ENCODE data around the gene CISD3.

Gene CISD3

DNA sequence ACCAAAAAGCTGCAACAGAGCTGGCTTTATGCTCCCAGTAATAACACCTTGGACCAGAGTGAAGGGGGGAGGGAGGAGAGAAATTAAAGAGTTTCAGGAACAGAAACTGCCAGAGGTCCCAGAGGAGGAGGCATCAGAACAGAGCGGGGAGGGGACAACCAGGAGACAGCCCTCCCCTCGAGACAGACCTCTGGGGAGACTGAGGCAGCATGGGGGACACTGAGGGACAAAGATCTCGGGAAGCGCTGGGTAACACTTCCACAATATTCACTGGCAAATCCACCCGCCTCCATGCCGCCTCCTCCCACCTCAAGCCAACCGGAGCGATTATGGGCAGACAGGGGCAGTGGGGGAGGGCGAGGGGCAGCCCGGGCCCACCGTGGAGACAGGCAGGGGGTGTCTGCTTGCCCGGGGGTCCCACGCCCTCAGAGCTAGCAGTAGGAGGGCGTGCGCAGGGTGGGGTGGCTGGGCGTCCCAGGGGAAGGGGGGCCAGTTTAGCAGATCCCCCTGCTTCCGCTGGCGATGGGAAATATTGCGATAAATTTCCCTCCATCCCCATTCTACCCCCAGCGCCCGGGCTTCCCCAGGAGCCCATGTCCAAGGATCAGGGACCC lies 16.8 kb downstream of the CISD3 start:
- no peak for DNase-seq

- no peak for DNase-seq
Observed at GRCh38 chr17:38747463-38748148, 17.5 kb downstream of the CISD3 start.

DNA sequence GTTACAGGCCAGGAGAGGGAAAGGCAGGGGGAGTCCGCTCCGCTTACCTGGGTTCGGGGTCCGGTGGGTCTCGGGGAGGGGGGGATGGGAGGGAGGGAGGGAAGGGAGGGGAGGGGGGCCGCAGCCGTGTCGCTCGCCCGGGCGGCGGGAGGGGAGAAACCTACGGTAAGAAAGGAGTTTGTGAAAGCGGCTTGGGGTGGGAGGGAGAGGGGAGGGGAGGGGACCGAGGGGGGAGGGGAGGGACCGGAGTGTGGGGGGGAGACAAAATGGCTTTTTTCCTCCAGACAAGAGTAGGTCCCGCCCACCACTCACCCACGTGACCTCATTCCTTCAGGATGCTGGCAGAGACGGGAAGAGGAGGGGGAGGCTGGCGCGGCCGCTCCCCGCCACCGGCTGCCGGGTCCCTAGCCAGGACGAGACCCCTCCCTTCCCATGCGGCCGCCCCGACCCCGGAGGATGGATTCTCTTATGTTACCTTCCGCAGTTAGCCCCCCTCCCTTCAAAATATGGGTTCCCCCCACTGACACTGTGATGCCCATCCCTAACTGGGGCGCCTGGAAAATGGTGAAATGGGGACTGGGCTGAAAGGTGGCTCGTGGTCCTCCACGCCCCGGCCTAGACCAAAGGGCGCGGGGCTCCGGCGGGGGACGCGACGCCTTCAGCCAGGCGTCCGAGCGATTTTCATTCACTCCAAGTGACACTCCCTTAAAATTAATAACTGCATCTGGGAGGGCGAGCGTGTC lies 18.2 kb downstream of the CISD3 start, which contains the start of gene PCGF2:
PCGF2 (minus strand) TSS at position 188 of the 743 bp plus-strand sequence. CDS start 7,934 bp downstream, outside the sequence.
- DNase-seq = no peak

DNA sequence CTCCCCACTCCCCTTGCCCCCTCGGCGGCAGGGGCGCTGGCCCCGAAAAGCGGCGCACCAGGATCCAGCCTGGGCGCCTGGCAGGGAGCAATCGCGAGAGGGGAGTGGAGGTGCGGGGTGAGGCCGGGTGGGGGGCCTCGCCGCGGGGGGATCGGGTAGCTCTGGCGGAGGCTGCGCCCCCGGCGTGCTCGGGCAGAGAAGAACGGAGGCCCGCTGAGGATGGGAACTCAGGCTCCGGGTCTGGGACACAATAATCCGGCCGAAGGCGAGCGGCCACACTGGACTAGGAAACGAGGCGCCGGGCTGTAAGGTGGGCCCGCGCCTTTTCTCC lies 18.7 kb downstream of the CISD3 start:
- no peak for DNase-seq

- DNase-seq = peak; percentile 81
Observed at GRCh38 chr17:38749223-38750043, 19.3 kb downstream of the CISD3 start.

DNA sequence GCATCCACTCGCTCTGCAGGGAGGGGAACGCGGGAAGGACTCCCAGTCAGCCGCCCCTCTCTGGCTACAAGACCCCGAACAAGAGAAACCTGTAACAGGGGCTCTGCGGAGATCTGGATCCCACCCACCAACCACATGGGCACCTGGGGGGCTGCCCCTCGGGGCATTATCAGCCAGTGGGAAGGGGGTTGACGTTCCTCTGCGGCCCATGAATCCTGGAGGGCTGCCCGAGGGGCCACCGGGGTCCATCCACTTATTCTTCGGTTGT lies 19.8 kb downstream of the CISD3 start:
- no peak for DNase-seq

DNA sequence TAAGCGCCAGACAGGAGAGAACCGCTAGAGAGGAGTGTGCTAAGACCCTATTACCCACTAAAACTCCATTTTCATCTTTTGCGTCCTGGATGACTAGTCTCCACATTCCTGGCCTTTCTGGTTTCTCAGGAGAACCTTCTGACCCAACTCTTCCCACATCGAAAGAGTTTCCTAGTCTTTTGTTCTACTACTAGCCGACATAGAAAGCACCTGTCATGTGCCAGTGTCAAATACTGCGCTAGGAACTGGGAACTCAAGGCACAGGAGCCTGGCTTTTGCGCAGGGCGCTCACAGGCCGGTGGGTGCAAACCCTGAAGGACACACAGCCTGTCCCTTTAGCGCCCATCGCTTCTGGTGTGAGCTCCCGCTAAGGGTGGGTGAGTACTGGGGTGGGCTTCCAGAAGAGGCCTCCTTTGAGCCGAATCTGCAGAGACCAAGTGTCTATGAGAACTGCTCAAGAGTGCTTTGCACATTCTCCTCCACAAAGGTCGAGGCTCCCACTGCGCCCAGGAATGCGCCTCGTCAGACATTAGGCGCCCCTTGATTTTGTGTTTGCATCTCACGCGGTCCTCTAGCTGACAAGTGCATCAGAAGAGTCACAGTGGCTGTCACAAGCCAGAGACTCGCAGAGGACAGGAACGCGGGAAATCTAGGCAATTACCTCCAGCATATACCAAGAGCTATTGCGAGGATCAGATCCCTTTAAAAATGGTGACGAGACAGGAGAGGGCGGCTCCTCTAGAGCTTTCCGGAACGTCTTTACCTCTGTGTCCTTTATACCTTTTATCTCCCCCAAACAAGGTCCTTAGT lies 20.4 kb downstream of the CISD3 start:
- DNase-seq = no peak

DNA sequence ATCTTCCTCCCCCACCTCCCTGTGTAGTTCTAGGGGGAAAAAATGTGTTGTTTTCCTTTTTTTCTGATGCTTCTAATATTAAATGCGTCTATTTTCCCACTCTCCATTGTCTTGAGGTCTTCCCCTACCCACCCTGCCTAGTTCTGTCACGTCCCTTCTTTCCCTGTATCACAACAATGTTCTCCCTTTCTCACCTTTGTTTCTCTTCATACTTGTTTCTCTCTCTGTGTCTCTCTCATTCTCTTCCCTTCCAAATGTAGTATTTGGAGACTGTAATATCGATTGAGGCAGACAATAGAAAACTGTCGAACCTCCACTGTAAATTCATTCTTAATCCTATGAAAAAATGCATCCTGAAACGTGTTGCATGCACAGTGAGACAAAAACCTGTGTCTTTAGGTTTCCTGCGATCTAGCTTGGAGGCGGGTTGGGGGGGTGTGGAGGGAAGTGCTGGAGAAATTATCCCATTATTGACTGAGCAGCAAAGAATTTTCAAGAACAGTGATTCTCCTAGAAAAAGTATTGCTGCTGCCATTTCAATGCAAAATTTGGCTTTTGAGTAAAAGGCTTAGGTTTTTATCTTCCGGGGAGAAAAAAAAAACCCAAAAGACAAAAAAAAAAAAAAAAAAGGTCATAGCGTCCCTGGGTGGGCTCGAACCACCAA lies 21.1 kb downstream of the CISD3 start:
- DNase-seq = no peak

DNA sequence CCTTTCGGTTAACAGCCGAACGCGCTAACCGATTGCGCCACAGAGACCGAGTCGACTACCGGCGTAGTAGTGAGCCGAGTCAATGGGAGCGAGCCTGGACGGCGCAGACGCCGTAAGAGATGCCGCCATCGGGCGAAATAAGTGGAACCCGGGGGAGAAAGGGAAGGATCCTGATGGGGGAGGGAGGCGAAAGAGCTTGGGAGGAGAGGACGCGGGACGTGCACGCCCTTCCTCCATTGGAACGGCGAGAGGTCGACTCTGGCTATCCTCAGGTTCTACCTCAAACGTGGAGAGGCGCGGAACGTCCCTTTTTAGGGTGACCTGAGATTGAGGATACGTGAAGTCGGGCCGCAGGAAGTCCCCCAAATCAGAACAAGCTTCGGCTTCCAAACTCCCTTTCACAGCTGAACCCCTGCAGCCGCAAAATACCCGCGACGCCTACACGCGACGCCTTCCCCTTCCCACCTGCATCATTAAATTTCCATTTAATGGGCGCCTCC lies 21.7 kb downstream of the CISD3 start:
- no peak for DNase-seq

DNA sequence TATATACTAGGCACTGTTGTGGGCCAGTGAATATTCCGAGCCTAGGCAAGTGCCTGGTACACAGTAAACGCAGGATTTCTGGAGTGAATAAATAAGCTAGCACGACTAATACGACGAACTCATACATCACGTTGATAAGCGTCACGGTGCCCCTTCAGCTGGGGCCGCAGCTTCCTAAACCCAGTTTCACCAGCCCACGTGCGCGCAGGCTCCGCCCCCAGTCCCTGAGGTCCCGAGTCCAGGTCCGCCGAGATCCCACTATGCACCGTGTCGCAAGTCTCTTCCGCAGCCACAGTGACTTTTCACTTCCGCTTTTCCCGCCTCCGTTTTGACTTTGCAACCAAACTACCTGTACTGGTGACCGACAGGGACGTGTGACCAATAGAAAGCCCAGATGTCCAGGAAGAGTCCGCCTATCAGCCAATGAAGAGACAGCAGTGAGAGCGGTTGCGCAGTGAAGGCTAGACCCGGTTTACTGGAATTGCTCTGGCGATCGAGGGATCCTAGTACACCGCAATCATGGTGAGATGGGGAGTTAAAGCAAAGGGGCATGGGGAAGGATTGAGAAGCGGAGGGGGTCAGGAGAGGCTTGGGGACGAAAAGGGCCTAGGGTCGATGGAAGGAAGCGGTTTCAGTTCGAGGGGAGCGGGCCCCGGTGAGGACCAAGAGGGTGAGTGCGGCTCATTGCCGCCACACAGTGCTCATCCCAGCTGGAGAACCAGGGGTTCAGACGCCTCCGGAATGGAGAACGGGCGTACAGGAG lies 22.3 kb downstream of the CISD3 start, which contains the start of gene PSMB3:
PSMB3 (plus strand) TSS at position 434 of the 763 bp plus-strand sequence; CDS start at position 520, 86 bp downstream.
- no peak for DNase-seq

GRCh38 chr17:38753071-38753506 lies 22.9 kb downstream of the CISD3 start:
- no peak for DNase-seq

DNA sequence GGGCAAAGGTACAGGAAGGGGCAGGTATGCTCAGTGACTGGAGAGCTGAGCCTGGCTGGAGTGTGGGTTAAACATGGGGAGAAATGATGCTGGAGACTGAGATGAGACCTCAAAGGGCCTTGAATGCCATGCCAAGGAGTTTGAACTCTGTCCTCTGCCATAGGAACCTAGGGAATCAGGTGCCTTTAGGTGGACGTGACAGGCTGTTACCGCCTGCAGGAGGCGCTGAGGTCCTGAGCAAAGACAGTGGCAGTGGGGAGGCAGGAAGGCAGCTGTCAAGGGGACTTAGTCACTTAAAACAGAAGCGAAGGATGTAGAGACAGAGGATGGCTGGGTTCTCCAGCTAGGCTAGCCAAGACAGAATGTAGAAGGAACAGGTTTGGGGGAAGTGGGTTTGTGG lies 31.5 kb downstream of the CISD3 start:
- DNase-seq = no peak

- DNase-seq = no peak
Observed at GRCh38 chr17:38762231-38762630, 32.1 kb downstream of the CISD3 start.

GRCh38 chr17:38766341-38766740 lies 36.2 kb downstream of the CISD3 start:
- DNase-seq = no peak

DNA sequence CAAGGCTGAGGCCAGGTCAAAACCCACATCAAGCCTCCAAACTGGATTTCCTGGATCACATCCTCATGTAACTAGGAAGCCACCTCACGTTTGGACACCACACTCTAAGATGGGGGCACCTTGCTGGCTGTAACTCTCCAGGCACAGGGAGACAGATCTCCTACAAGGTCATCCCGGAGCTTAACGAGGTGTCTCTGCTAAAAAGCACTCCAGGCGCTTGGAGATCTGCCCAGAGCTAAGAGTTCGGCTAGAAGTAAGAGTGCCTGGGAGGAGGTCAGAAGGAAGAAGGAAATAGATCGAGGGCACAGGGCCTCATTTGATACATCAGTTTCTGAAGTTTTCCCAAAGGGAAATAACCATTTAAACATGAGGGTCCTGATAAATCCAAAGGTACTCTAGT lies 38.3 kb downstream of the CISD3 start:
- no peak for DNase-seq

- no peak for DNase-seq
Observed at GRCh38 chr17:38773258-38773657, 43.1 kb downstream of the CISD3 start.

GRCh38 chr17:38777641-38778250 lies 47.6 kb downstream of the CISD3 start:
- DNase-seq = no peak

DNA sequence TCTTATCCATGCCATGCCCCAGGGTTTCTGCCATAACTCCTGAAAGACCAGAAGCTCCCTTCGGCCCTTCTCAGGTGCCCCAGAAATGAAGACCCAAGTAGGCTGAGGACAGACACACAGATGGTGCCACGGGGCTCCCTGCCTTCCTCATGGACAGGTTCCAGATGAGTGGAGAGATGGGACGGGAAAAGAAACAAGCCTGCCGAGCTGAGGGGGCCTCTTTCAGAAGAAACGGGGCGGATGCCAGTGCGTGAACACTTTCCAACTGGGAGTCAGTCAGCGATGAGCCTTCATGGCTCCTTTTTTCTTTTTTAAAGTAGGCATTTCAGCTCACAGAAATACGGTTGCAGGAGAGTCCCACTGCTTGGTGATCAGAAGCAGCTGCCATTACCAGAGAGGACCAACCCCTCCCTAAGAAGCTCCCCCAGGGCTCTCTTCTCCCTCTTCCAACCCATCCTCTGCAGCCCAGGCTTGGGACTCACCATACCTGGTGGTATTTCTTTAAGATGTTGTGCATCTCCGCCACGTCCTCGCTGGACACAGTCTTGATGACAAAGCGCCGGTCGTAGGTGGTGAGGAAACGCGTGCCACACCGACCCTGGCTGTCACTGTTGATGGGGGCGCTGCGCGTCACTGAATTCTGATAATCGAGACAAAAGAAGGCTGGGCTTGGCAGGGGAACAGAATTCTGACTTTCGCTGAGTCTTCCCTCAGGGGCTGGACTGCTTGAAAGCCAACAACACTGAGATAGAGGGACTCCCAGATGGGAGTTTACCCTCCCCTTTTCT lies 50.0 kb downstream of the CISD3 start:
- no peak for DNase-seq

GRCh38 chr17:38783227-38783626 lies 53.1 kb downstream of the CISD3 start:
- no peak for DNase-seq

Data from cortex of kidney (tissue), 1 donor.